ENCODE measurements around the gene DNAH8.
"Not testable (repeated sequence)": the region's sequence is repeated elsewhere in the genome, so short reads cannot be mapped to it uniquely, and the experiment has no call there.

Gene DNAH8

DNA sequence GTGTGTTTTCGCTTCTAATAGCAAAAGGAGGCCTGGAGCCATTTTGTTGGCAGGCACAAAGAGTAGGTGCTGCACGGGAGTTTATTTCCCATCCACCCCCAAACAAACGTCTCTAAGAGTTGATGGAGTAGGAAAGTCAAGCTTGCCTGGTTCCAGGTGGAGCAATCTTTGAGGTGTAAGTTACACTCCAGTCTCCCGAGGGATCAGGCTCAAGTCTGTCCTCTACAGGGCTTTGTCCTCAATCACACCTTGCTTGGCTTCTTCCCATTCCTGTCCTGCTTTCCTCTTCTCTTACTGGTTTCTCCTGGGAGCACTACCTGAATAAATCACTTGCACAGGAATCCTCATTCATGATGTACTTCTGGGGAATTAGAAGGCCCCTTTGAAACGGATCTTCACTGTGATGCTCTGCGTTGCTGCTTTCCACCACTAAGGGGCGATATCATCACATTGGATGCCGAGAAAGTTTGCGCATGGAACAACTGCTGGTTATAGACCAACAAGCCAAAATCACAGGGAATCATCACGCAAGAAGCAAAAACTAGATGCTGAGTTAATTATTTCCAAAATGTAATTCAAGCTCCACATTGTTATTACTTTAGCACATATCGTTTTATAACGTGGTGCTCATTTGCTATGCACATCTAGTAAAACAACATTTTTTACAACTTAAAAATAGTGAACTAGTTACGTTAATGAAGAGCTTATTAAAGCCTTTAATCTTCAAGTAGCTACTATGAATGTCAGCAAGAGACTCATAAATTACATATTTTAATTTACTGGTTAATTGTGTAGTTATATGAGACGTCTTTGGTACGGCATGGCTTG lies 156.8 kb downstream of the DNAH8 start:
- Histone ChIP-seq H3K4me1 (ENCODE audit: low read depth, poor library complexity, severe bottlenecking) (no peaks in the 10 kb centered on the region), H4K20me1 (ENCODE audit: insufficient read depth) (no peaks in the 10 kb centered on the region), H3K4me3 (IDR thresholded peaks at IDR 0.05; ENCODE audit: insufficient read depth, low read depth, low read length) (no peak overlapping the region), H3K27ac (no peak overlapping the region), H3K4me2 (no peak overlapping the region), H3K9ac (no peak overlapping the region), H3K79me2 (ENCODE audit: insufficient read depth, low read depth) (no peaks in the 10 kb centered on the region), H2AFZ (ENCODE audit: low read depth) (no peak overlapping the region), H3K36me3 (ENCODE audit: insufficient read depth) (no peaks in the 10 kb centered on the region), H3K27me3 (ENCODE audit: insufficient read depth, low read depth) (no peaks in the 10 kb centered on the region)
- TF ChIP-seq, protein P1, sequence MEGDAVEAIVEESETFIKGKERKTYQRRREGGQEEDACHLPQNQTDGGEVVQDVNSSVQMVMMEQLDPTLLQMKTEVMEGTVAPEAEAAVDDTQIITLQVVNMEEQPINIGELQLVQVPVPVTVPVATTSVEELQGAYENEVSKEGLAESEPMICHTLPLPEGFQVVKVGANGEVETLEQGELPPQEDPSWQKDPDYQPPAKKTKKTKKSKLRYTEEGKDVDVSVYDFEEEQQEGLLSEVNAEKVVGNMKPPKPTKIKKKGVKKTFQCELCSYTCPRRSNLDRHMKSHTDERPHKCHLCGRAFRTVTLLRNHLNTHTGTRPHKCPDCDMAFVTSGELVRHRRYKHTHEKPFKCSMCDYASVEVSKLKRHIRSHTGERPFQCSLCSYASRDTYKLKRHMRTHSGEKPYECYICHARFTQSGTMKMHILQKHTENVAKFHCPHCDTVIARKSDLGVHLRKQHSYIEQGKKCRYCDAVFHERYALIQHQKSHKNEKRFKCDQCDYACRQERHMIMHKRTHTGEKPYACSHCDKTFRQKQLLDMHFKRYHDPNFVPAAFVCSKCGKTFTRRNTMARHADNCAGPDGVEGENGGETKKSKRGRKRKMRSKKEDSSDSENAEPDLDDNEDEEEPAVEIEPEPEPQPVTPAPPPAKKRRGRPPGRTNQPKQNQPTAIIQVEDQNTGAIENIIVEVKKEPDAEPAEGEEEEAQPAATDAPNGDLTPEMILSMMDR (conservative IDR thresholded peaks at IDR 0.05; ENCODE audit: low read depth, low read length), result peak; percentile 91

DNA sequence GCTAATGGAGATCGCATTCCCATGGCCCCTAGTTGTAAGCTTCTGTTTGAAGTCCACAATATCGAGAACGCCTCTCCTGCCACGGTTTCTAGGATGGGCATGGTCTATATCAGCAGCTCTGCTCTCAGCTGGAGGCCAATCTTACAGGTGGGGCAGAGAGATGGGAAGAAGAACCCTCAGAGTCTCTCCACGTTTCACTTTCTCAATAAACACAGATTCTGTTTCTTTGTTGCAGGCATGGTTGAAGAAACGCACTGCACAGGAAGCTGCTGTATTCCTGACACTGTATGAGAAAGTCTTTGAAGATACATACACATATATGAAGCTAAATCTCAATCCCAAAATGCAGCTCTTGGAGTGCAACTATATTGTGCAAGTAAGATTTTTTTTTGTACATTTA lies 157.9 kb downstream of the DNAH8 start:
- TF ChIP-seq, protein P1 (conservative IDR thresholded peaks at IDR 0.05; ENCODE audit: low read depth, low read length), result no peak
- no peak overlapping the region for H3K9ac ChIP-seq
- H3K4me1 ChIP-seq (ENCODE audit: low read depth, poor library complexity, severe bottlenecking), result no peaks in the 10 kb centered on the region
- no peaks in the 10 kb centered on the region for H3K36me3 ChIP-seq (ENCODE audit: insufficient read depth)
- H4K20me1 ChIP-seq (ENCODE audit: insufficient read depth), result no peaks in the 10 kb centered on the region
- no peak overlapping the region for H3K4me2 ChIP-seq
- no peak overlapping the region for H2AFZ ChIP-seq (ENCODE audit: low read depth)
- H3K27ac ChIP-seq, result no peak overlapping the region
- no peaks in the 10 kb centered on the region for H3K79me2 ChIP-seq (ENCODE audit: insufficient read depth, low read depth)
- no peaks in the 10 kb centered on the region for H3K27me3 ChIP-seq (ENCODE audit: insufficient read depth, low read depth)
- no peak overlapping the region for H3K4me3 ChIP-seq (IDR thresholded peaks at IDR 0.05; ENCODE audit: insufficient read depth, low read depth, low read length)

DNA sequence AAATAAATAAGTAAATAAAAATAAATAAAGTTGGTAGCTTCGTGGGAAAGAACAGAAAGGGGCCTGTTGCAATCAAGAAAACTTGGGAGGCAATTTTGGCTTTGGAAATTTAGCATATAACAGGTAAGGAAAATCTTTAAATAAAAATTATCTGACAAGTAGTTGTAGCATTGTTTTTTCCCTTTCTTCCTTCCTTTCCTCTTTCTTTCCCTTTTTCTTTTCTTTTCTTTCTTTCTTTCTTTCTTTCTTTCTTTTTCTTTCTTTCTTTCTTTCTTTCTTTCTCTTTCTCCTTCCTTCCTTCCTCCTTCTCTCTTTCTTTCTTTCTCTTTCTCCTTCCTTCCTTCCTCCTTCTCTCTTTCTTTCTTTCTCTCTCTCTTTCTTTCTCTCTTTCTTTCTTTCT lies 158.7 kb downstream of the DNAH8 start:
- not testable (repeated sequence) for H3K4me1 ChIP-seq (ENCODE audit: low read depth, poor library complexity, severe bottlenecking); H3K36me3 ChIP-seq (ENCODE audit: insufficient read depth); H3K4me2 ChIP-seq; H3K4me3 ChIP-seq (IDR thresholded peaks at IDR 0.05; ENCODE audit: insufficient read depth, low read depth, low read length); H3K79me2 ChIP-seq (ENCODE audit: insufficient read depth, low read depth); H3K9ac ChIP-seq; H3K27ac ChIP-seq; H3K27me3 ChIP-seq (ENCODE audit: insufficient read depth, low read depth); H4K20me1 ChIP-seq (ENCODE audit: insufficient read depth); H2AFZ ChIP-seq (ENCODE audit: low read depth)

DNA sequence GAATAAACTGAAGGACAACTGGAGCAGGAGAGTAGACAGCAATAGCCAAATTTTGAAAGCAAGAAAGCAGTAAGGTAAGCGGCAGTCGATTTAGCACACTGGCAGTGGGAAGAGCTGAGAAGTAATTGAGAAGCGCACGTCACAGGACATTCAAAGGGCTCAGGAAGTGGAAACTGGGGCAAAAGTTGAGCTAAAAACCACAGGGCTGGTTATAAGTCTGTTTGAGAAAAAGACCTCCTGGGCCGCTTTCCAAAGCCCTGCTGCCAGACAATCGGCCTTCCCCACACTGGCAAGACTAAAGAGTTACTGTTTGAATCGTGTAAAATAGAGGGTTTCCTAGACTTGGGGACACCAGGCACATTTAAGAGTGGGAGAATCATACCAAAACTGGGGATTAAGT lies 161.4 kb downstream of the DNAH8 start:
- Histone ChIP-seq H3K79me2 (ENCODE audit: insufficient read depth, low read depth) (no peaks in the 10 kb centered on the region), H3K4me3 (IDR thresholded peaks at IDR 0.05; ENCODE audit: insufficient read depth, low read depth, low read length) (no peak overlapping the region), H3K36me3 (ENCODE audit: insufficient read depth) (no peaks in the 10 kb centered on the region), H3K9ac (no peak overlapping the region), H3K27ac (no peak overlapping the region), H3K4me1 (ENCODE audit: low read depth, poor library complexity, severe bottlenecking) (no peaks in the 10 kb centered on the region), H4K20me1 (ENCODE audit: insufficient read depth) (no peaks in the 10 kb centered on the region), H2AFZ (ENCODE audit: low read depth) (no peak overlapping the region), H3K4me2 (no peak overlapping the region), H3K27me3 (ENCODE audit: insufficient read depth, low read depth) (no peaks in the 10 kb centered on the region)
- TF ChIP-seq, protein P1 (conservative IDR thresholded peaks at IDR 0.05; ENCODE audit: low read depth, low read length), result no peak

DNA sequence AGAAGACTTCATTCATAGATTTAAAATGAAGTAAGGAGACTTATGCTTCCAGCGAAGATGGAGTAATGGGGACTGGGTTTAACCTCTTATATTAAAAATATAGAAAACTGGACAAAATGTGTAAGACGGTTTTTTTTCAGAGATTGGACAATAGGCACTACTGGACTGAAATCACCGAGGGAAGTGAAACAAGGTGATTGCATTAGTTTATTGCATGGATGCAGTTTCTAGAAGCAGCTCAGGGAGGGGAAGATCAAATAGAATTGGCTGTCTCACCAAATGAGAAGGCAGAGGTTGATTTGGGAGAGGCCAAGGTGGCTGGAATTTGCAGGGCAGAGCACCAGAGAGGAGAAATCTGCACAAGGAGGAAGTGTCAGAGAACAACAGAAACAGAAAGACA lies 162.6 kb downstream of the DNAH8 start:
- H2AFZ ChIP-seq (ENCODE audit: low read depth), result no peak overlapping the region
- no peak overlapping the region for H3K27ac ChIP-seq
- no peak overlapping the region for H3K4me2 ChIP-seq
- H4K20me1 ChIP-seq (ENCODE audit: insufficient read depth), result no peaks in the 10 kb centered on the region
- TF ChIP-seq, protein P1 (conservative IDR thresholded peaks at IDR 0.05; ENCODE audit: low read depth, low read length), result no peak
- no peak overlapping the region for H3K9ac ChIP-seq
- no peaks in the 10 kb centered on the region for H3K4me1 ChIP-seq (ENCODE audit: low read depth, poor library complexity, severe bottlenecking)
- no peak overlapping the region for H3K4me3 ChIP-seq (IDR thresholded peaks at IDR 0.05; ENCODE audit: insufficient read depth, low read depth, low read length)
- H3K79me2 ChIP-seq (ENCODE audit: insufficient read depth, low read depth), result no peaks in the 10 kb centered on the region
- no peaks in the 10 kb centered on the region for H3K27me3 ChIP-seq (ENCODE audit: insufficient read depth, low read depth)
- no peaks in the 10 kb centered on the region for H3K36me3 ChIP-seq (ENCODE audit: insufficient read depth)

Data from KMS-11 (cell line).